ENCODE measurements around the gene GPER1. TPM values are rescaled to one million over a fixed set of nuclear protein-coding genes. Genes with fewer than 3 reads are reported as not detected.

The GPER1 gene
- total and polyA plus RNA-seq, 4 donors = 2.9 to 23.1 (median 7.4) TPM

GRCh38 chr7:1049006-1049741 lies 38.7 kb upstream of the GPER1 start:
- Histone ChIP-seq H3K4me3 (ENCODE audit: low read depth in 1 of 3, low read length in 3 of 3) (no peak overlapping the region), H3K27me3 (ENCODE audit: control insufficient read depth in 4 of 4, insufficient read depth in 4 of 4, low read length in 3 of 4) (no peaks in the 10 kb centered on the region), H3K9ac (ENCODE audit: low read depth in 1 of 2, low read length in 2 of 2) (no peak overlapping the region), H3K27ac (ENCODE audit: low read depth in 1 of 2, low read length in 2 of 2) (peak overlapping the region; percentile 72 to 76), H3K9me3 (ENCODE audit: control insufficient read depth in 4 of 4, low read length in 3 of 4) (no peaks in the 10 kb centered on the region), H3K4me1 (ENCODE audit: control insufficient read depth in 4 of 4, insufficient read depth in 4 of 4, low read length in 3 of 4) (peaks cover 26 to 64% (median 39%) of the 10 kb centered on the region in 4 donors), H3K36me3 (ENCODE audit: control insufficient read depth in 4 of 4, insufficient read depth in 3 of 4, low read depth in 1 of 4, low read length in 3 of 4) (no peaks in the 10 kb centered on the region)
- 55% methylated on average over 23 of the region's 23 CpGs for WGBS
- TF ChIP-seq, protein P1, sequence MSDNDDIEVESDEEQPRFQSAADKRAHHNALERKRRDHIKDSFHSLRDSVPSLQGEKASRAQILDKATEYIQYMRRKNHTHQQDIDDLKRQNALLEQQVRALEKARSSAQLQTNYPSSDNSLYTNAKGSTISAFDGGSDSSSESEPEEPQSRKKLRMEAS (IDR thresholded peaks at IDR 0.05) = peak; percentile 91
- TF ChIP-seq SP1 (IDR thresholded peaks at IDR 0.05) (peak; percentile 80), RAD21 (IDR thresholded peaks at IDR 0.05) (no peak), ATF3 (IDR thresholded peaks at IDR 0.05) (no peak), YY1 (IDR thresholded peaks at IDR 0.05) (peak; percentile 73), FOXA2 (IDR thresholded peaks at IDR 0.05) (peak; percentile 25), RXRA (IDR thresholded peaks at IDR 0.05) (peak; percentile 76 to 90), FOXA1 (IDR thresholded peaks at IDR 0.05) (no peak), GABPA (IDR thresholded peaks at IDR 0.05 in 1 of 2, conservative IDR thresholded peaks at IDR 0.05 in 1 of 2) (peak in 1 of 2 donors; percentile 50), NR2F2 (IDR thresholded peaks at IDR 0.05) (peak; percentile 53), EGR1 (IDR thresholded peaks at IDR 0.05; ENCODE audit: low read depth in 2 of 2) (peak in 1 of 2 donors; percentile 26), HNF4A (conservative IDR thresholded peaks at IDR 0.05) (peak; percentile 58 to 86)
- TF ChIP-seq, protein P2, sequence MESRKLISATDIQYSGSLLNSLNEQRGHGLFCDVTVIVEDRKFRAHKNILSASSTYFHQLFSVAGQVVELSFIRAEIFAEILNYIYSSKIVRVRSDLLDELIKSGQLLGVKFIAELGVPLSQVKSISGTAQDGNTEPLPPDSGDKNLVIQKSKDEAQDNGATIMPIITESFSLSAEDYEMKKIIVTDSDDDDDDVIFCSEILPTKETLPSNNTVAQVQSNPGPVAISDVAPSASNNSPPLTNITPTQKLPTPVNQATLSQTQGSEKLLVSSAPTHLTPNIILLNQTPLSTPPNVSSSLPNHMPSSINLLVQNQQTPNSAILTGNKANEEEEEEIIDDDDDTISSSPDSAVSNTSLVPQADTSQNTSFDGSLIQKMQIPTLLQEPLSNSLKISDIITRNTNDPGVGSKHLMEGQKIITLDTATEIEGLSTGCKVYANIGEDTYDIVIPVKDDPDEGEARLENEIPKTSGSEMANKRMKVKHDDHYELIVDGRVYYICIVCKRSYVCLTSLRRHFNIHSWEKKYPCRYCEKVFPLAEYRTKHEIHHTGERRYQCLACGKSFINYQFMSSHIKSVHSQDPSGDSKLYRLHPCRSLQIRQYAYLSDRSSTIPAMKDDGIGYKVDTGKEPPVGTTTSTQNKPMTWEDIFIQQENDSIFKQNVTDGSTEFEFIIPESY (IDR thresholded peaks at IDR 0.05) = no peak
- TF ChIP-seq, protein P3, sequence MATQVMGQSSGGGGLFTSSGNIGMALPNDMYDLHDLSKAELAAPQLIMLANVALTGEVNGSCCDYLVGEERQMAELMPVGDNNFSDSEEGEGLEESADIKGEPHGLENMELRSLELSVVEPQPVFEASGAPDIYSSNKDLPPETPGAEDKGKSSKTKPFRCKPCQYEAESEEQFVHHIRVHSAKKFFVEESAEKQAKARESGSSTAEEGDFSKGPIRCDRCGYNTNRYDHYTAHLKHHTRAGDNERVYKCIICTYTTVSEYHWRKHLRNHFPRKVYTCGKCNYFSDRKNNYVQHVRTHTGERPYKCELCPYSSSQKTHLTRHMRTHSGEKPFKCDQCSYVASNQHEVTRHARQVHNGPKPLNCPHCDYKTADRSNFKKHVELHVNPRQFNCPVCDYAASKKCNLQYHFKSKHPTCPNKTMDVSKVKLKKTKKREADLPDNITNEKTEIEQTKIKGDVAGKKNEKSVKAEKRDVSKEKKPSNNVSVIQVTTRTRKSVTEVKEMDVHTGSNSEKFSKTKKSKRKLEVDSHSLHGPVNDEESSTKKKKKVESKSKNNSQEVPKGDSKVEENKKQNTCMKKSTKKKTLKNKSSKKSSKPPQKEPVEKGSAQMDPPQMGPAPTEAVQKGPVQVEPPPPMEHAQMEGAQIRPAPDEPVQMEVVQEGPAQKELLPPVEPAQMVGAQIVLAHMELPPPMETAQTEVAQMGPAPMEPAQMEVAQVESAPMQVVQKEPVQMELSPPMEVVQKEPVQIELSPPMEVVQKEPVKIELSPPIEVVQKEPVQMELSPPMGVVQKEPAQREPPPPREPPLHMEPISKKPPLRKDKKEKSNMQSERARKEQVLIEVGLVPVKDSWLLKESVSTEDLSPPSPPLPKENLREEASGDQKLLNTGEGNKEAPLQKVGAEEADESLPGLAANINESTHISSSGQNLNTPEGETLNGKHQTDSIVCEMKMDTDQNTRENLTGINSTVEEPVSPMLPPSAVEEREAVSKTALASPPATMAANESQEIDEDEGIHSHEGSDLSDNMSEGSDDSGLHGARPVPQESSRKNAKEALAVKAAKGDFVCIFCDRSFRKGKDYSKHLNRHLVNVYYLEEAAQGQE (IDR thresholded peaks at IDR 0.05) = peak; percentile 73
- DNase-seq (ENCODE audit: low spot score) = no peak

- H3K9me3 ChIP-seq (ENCODE audit: control insufficient read depth in 4 of 4, low read length in 3 of 4) = no peaks in the 10 kb centered on the region
- peak overlapping the region in 1 of 2 donors; percentile 76 for H3K27ac ChIP-seq (ENCODE audit: low read depth in 1 of 2, low read length in 2 of 2)
- no peak overlapping the region for H3K9ac ChIP-seq (ENCODE audit: low read depth in 1 of 2, low read length in 2 of 2)
- no peak overlapping the region for H3K4me3 ChIP-seq (ENCODE audit: low read depth in 1 of 3, low read length in 3 of 3)
- no peaks in the 10 kb centered on the region for H3K27me3 ChIP-seq (ENCODE audit: control insufficient read depth in 4 of 4, insufficient read depth in 4 of 4, low read length in 3 of 4)
- 89% methylated on average over 8 of the region's 8 CpGs for WGBS
- peaks cover 27 to 69% (median 38%) of the 10 kb centered on the region in 4 donors for H3K4me1 ChIP-seq (ENCODE audit: control insufficient read depth in 4 of 4, insufficient read depth in 4 of 4, low read length in 3 of 4)
- no peak for DNase-seq (ENCODE audit: low spot score)
- no peaks in the 10 kb centered on the region for H3K36me3 ChIP-seq (ENCODE audit: control insufficient read depth in 4 of 4, insufficient read depth in 3 of 4, low read depth in 1 of 4, low read length in 3 of 4)
- TF ChIP-seq NR2F2 (IDR thresholded peaks at IDR 0.05) (no peak), TAF1 (conservative IDR thresholded peaks at IDR 0.05) (no peak), GABPA (IDR thresholded peaks at IDR 0.05 in 1 of 2, conservative IDR thresholded peaks at IDR 0.05 in 1 of 2) (no peak), HNF4G (IDR thresholded peaks at IDR 0.05) (no peak), RXRA (IDR thresholded peaks at IDR 0.05) (no peak), FOXA2 (IDR thresholded peaks at IDR 0.05) (no peak)
- TF ChIP-seq, protein P2 (IDR thresholded peaks at IDR 0.05) = no peak
- TF ChIP-seq, protein P1 (IDR thresholded peaks at IDR 0.05) = no peak
- TF ChIP-seq, protein P3 (IDR thresholded peaks at IDR 0.05) = no peak
These were observed 38.1 kb upstream of the GPER1 start for GRCh38 chr7:1049801-1050200.
